HG03521 (cell line): ENCODE measurements around the gene RNF166.
A peak's percentile ranks its signal among the peaks of the same experiment; 100 is the strongest.

ENCODE experiments used
- ATAC-seq: cut with Tn5 transposase; IDR thresholded peaks from one replicate; pipeline ENCODE4 v1.9.1; 2021; ENCODE audit warnings: mild to moderate bottlenecking, moderate library complexity; ENCODE audit not compliant: unreplicated experiment

The RNF166 gene

DNA sequence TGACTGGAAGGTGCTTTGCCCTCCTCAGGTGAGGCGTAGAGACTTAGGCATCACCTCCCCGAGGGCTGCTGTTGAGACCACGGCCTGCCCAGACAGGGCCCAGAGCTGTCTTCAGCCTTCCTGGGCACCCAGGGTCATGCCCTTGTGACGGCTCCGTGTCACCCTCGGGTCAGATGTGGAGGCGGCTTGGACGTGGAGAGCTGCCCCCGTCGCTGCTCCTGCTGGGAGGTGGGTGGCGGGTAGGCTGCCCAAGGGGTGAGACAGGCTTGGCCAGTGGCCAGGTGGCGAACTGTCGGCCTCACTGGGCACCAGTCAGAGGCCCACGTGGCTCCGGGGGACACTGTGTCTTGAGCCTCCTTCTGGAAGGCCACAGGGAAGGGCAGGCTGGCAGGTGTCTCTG, 11.0 kb downstream of the RNF166 start:
- no peak for ATAC-seq

DNA sequence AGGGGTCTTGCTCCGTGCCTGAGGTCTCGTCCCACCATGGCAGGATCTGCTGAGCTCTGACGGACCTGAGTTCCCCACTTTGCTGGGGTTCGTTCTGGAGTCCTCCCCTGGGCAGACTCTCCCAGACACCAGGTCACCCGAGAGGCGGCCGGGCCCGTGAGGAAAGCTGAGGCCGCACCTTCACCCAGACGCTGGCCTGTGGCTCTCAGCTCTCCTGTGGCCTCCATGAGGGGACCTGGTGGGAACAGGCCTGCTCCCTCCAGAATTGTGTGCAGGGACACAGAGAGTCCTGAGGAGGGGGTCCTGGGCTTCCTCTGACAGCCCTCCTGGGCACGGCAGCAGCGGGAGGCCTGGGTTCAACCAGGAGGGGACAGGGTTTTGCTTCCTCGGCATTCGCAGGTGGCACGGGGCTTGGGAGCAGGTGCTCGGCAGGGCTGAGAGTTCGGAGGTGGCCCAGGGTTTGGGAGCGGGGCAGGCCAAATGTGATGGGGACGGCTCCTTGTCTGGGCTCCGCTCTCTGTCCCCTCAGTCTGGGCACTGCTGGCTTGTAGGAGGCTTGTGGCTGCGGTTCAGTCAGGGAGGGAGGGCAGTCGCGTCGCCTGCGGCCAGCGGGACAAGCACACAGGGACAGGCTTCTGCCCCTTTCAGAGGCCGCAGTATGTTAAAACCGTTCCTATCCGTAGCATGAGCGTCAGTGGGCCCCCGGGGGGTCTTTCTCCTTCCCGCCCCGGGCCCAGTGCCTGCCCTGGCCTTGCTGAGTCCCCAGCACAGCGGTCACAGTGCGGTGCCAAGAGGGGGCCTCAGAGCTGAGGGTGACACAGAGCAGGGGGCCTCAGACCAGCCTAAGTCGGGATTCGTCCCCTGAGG, 11.8 kb downstream of the RNF166 start:
- no peak for ATAC-seq

DNA sequence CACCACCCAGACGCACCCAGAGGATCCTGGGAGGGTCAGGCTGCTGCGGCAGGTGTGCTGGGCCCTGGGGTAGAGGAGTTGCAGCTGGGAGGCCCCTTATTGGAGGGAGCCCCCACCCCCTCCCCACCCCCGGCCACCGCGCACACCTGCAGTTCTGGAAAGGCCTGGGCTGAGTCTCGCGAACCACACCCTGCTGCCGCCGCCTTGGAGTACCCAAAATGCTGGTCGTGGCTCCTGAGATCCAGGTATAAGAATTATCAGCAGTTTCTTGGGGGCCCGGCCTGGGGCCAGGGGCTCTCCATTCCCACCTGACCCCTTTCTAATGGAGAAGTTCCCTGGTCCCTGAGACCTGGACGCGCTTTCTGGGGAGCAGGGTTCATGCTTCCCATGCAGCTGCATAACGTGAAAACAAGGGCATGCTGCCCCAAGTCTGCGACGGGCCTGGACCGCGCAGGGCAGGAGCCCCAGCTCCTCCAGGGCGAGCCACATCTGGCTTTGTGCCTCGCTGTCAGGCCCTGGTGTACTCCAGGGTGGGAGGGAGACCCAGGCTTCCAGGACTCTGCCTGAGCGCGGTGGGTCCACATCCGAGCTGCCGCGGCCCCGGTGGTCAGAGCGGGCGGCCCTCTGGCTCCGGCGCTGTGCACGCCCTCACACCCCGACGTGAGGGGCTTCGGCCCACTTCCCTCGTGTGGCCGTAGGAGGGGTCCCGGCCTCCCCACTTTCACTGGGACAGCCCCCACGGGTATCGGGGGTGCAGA, 12.6 kb downstream of the RNF166 start:
- ATAC-seq = no peak

DNA sequence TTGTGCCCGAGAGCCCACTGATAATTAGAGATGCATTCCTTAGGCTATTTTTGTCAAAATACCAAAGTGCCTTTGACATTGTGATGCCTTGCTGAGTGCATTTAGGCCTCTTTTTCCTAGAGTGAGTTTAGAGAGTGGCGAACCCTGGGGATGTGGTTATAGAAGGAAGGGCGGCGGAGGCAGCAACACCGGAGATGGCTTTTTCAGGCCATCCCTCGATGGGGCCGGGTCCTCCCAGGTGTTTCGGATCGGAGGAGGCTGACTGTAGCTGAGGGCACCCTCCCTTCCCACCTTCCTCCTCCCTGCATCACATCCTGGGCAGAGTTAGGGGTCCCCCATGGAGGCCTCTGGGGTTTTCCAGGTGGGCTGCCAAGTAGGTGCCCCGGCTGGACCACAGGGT, 13.3 kb downstream of the RNF166 start:
- ATAC-seq = no peak

DNA sequence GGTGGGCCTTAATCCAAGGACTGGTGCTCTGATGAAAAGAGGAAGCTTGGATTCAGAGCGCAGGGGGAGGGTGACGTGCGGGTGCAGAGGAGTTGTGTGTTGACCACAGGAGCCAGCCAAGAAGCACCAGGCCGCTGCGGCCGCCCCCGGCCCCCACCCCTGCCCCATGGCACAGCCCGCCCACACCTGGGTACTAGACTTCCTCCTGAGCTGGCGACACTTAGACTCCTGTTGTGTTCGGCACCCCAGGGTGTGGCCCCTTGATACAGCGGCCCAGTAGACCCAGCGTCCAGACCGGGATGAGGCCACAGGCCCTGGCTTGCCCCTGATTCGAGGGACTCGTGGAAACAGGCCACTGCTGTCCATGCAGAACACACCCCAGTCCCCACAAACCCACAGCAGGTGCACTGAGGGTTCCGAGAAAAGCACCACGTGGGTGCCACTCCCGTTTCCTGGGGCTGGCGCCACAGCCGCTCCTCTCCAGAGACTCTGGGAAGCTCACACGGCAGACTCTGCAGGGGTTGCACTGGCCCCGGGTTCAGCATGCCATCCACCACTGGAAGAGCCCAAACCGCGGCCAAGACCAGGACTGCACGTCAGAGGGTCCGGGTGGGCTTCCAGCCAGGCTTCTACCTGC, 14.2 kb downstream of the RNF166 start:
- no peak for ATAC-seq

DNA sequence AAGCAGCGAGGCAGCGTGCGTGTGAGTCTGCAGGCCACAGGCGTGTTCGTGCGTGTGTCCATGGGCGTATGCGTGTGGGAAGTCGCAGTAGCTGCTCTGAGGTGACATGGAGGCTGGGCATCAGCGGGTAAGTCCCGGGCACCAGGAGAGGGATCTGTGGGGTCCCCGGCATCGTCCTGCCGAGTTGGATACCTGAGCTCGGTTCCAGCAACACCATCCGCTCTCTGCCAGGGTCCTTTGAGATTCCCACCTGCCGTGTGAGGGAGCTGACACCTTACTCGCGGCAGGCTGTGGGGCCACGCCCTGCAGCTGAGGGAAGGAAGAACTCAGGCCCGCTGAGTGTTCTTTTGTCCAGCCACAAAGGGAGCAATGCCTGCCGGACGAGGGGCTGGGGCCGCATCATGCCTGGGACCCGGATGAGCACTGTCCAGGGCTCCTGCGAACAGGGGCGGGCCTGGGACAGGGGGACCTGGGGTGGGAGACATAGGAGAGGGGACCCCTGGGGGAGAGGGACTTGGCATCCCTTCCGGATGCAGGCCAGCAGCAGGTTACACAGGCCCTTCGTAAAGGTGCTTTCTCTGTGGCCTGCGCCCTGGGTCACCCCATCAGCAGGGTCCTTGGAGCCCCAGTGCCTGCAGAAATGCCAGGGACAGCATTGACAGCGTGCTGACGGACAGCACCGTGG, 14.9 kb downstream of the RNF166 start:
- no peak for ATAC-seq

DNA sequence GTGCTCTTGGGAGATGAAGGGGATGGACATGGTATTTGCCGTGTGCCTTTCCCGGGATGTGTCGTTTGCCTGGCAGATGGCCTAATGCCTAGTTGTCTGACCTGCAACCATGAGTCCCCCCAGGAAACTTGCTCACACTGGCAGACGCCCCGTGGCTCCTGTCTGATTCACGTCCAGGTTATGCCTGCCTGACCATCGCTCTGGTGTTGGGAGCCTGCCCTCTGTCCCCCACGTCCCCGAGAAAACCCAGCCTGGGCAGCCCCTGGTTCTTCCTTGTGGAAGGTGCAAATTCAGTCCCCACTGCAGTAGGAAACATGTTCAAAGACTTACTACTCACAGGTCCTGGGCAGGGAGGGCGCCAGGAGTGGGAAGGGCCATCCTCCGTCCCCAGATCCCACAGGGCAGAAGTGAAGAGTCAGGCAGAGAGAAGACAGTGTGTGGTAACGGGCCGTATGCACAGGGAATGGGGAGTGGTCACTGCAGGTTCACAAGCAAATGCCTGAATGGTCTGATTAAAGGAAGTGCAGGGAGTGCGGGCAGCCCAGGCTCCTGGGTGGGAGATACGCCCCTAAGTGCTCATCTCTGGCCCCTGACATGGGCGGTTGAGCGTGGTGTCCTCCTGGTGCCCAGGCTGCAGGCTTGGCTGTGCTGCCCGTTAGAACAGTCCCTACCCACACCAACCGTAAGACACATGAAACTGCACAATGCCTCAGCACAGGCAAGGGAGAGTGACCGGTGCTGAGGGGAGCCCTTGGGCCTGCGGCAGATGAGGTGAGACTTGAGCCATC, 15.7 kb downstream of the RNF166 start:
- ATAC-seq = no peak

DNA sequence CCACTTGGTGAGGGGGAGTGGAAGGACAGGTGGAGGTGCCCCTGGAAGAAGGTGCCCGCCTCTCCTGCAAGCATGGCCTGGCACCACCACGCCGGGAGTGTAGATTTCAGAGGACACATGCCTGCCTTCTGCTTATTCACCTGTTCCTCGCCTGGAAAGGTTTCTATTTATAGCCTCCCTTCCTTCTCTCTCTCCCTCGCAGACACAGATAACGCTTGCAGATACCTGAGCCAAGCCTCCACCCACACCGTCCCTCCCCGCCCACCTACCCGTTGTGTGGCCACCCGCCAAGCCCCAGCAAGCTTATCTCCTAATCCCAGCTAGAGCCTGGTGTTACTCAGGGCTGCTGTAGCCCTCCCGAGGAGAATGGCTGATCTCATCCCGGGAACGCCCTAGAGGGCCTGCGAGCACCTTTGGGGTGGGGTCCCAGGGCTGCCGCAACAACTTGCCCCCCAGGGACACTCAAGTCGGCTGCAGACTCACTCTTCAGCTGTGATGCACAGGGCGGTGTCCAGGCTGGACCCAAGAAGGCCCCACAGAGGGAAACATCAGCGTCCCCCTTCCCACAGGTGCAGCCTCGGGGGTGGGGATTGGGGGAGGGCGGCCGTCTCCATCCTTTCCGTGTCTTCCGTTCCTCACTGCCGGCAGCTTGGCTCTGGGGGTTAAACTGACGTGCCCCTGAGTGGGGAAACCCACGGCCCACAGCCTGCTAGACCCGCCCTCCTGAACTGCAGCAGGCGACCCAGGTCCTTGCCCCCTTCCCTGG, 18.0 kb downstream of the RNF166 start:
- ATAC-seq = no peak

DNA sequence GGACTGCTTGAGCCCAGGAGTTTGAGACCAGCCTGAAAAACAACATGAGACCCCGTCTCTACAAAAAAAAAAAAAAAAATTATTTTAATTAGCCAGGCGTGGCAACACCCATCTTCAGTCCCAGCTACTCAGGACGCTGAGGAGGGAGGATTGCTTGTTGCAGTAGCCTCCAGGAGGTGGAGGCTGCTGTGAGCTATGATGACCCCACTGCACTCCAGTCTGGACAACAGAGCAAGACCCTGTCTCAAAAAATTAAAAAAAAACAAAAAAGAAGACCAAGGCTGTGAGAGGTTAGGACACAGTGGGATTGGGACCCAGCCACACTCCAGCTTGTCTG, 18.6 kb downstream of the RNF166 start:
- ATAC-seq = no peak

DNA sequence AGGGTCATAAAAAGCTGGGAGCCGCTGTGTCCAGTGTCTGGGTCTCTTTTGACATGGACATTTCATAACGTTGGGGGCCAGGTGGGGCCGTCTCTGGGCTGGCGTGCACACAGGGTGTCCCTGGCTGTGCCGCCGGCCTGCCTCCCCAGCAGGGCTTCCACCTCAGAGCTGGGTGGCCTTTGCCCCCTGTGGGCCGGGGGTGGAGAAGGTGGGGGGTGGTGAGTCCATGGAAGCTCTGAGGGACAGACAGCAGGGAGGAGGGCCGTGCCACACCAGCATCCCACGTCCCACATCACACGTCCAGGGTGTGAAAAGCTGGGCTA, 19.0 kb downstream of the RNF166 start:
- no peak for ATAC-seq

DNA sequence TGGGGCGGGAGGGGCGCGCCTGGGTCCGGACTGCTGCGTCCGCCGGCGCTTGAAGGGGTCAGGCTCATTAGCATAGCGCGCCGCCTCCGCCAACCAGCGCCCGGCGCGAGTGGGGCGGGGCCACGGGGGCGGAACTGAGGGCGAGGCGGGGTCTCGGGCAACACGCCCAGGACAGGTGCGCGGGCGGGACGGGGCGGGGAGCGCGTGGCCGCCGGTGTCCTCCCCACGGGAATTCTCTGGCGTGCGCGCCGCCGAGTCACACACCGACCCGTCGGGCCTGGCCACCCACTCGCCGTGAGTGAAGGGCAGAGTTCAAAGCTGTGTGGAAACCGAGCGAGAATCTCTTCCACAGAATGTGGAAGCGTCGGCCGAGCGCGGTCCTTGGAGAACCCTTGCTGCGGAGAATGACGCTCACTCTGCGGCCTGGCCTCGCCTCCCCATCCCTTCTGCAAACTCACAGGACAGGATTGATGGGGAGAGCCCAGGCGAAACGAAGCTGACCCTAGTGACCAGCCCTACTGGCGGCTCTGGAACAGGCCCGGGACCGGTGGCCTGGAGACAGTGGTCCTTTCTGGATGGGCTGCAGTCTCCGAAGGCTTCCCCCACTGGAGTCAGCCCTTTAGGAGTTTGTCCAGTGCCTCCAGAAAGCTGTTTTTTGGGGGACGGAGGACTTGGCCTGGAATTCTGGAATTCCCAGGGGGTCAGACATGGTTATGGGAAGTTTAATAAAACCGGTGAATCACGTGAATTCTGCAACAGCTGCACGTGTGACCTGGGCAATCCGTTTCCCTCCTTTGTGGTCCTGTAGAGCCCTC, 19.6 kb downstream of the RNF166 start, which contains the start of gene SNAI3:
SNAI3 (minus strand) TSS at position 69 of the 815 bp plus-strand sequence. CDS start 101 bp downstream, outside the sequence.
- peak; percentile 58 for ATAC-seq

DNA sequence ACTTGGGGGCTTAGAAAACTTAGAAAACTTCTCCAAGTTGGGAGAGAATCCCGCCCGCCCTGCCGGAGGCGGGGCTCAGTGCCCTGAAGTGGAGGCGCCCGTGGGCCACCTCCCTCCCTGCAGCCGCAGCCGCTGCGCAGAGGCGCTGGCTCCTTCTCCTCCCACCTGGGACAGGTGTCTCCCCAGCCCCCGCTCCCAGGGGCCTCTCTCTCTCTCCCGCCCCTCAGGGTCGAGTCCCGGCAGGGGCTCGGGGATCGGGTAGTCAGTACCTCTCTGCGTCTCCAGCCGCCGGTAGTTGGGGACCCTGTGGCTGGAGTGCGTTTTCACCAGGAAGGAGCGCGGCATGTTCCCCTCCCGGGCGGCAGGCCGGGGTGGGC, 20.2 kb downstream of the RNF166 start:
- no peak for ATAC-seq

DNA sequence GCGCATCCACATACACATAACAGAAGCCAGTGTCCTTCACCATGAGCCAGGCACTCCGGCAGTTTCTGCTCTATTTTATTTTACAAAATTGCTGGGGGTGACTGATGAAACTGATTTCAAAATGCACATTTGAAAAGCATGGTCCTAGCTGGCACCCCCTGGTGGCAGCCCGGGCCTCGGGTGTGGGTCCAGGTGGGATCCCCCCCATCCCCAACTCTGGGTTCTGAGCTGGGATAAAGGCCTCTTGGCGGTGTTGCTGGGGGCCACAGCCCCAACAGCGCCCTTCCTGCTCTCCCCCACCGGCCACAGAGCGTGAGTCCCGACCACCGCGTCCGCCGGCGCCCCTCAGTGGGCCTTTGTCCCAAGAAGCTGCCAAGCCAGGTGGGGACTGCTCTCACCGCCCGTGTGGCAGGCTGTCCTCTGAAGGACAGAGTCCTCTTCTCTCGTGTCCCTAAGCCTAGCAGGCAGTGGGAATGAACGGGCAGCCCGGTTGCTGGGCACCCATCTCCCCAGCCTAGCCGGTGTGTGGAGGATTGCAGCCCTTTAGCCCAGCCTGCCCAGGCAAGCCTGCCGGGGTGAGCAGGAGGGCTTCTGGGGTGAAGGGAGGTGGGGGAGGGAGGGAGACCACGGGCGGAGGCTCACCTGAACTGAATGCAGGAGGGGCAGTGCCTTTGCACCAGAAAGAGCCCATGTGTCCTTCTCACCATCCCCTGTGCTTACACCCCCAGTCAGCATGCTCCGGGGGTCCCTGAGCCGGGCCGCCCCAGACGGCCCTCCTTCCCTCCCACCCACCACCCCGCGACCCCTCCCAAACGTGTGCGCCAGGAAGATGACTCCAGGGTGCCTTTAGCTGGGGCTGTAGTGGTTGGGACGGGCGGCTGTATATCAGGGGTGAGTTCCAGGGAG, 20.8 kb downstream of the RNF166 start:
- ATAC-seq = no peak

DNA sequence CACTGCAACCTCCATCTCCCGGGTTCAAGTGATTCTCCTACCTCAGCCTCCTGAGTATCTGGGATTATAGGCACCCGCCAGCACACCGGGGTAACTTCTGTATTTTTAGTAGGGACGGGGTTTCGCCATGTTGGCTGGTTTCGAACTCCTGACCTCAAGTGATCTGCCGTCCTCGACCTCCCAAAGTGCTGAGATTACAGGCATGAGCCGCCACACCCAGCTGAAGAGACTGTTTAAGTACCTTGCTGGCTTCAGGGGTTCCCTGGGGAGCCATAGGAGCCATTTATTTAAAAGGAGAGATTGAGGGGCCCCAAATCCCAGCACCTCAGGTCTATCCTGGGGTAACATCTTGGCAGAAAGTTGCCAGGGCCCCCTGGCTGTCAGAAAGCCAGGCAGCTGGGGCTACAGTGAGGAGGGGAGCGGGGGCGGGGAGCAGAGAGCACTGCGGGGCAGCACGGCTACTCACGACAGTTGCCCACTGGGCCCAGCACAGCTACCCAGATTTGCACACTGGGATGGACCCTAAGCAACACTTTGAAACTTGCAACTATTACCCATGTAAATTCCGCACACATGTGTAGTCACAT, 21.5 kb downstream of the RNF166 start:
- ATAC-seq = no peak

DNA sequence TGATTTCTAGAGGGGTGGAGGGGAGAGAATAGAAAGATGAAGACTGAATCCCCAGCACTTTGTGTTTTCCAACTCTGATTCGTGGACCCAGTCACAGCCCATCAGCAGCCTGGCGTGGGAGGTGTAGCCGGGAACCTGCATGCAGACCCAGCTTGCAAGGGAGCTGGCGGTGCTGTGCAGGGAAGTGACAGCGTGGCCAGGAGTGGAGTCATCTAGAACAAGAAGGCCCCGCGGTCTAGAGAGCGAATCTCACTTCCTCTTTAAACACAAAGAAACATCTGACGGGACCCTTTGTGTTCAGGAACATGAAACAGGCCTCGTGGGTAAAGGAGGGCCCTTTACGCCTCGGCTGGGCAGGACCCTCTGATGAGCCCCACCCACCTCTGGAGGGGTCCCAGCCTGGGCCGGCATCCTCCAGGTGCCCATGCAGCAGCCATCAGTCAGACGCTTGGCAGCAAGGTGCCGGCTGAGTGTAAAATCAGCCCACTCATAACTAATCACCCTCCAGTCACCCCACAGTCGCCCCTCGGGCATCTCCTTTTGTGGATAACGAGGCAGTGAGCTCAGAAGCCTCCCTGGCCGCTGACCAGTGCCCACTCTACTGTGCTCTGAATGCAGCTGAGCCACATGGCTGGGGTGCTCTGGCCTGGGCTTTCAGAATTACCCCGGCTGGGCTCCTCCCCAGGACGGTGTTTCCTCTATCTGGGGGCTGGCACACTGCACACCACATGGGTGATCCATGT, 24.3 kb downstream of the RNF166 start:
- peak; percentile 51 for ATAC-seq

DNA sequence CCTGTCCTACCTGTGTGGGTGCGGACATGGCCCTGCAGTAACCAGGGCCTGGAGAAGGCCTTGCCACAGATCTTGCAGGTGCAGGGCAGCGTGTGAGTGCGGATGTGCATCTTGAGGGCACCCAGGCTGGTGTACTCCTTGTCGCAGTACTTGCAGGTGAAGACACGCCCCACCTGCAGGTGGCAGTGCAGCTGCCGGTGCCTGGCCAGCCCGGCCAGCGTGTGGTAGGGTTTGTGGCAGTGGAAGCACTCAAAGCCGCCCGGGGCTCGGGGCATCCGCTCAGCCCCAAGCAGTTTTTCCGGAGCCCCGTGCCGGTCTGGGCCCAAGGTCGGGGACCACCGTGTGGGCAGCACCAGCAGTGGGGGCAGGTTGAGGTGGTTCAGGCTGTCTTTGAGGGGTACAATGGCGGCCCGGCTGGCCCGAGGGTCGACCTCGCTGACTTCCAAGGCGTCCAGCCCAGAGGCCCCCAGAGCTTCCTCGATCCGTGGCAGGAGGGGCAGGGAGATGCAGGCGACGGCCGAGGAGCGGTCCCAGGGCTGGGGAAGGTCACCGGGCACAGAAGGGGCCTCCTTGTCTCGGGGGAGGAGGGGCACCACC, 25.0 kb downstream of the RNF166 start:
- no peak for ATAC-seq
